BE2C (cell line): ENCODE data around the gene LINS1.
A peak's percentile ranks its signal among the peaks of the same experiment; 100 is the strongest.

Experiments
- DNase-seq: peaks from one replicate; pipeline ENCODE4 v3.0.0-alpha.2; 2020
- H3K27me3 ChIP-seq: fragments of 250-450 bp; sonication (Bioruptor Pico); 2 replicates; pipeline ENCODE4 v1.5.1; 2020; ENCODE audit warnings: mild to moderate bottlenecking
- H3K36me3 ChIP-seq: fragments of 250-450 bp; sonication (Bioruptor Pico); 2 replicates; pipeline ENCODE4 v1.5.1; 2020; ENCODE audit warnings: mild to moderate bottlenecking
- H3K4me1 ChIP-seq: fragments of 250-450 bp; sonication (Bioruptor Pico); 2 replicates; pipeline ENCODE4 v1.5.1; 2020
- H3K4me3 ChIP-seq: 2 replicates; pipeline ENCODE4 v1.5.1; 2011; ENCODE audit warnings: low read depth, low read length
- H3K9me3 ChIP-seq: fragments of 250-450 bp; sonication (Bioruptor Pico); 2 replicates; pipeline ENCODE4 v1.5.1; 2020
- TF ChIP-seq, protein P1 (sequence below): IDR thresholded peaks from 2 replicates; pipeline ENCODE4 v1.5.1; 2012; ENCODE audit warnings: mild to moderate bottlenecking, low read depth, low read length

LINS1 gene

DNA sequence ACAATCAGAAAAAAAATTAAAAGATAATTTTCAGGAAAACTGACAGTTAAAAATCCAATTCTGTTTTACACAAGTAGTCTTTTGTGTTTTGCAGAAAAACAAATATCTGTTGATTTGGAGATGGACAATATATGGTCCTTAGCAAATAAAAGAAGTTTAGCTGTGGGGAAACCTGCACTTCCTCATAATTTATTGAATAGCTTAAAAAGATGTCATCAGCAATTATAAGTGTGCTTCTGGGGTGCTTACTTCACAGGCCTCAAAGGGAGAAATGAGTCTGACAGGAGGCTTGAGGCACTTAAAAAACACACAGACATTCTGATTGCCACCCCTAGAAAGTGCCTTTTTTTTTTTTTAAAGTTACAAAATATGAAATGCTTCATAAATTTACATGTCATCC lies 41.7 kb downstream of the LINS1 start:
- H3K4me1 ChIP-seq: no peaks in the 10 kb centered on the region
- H3K4me3 ChIP-seq: no peak overlapping the region
- no peaks in the 10 kb centered on the region for H3K9me3 ChIP-seq
- TF ChIP-seq, protein P1, sequence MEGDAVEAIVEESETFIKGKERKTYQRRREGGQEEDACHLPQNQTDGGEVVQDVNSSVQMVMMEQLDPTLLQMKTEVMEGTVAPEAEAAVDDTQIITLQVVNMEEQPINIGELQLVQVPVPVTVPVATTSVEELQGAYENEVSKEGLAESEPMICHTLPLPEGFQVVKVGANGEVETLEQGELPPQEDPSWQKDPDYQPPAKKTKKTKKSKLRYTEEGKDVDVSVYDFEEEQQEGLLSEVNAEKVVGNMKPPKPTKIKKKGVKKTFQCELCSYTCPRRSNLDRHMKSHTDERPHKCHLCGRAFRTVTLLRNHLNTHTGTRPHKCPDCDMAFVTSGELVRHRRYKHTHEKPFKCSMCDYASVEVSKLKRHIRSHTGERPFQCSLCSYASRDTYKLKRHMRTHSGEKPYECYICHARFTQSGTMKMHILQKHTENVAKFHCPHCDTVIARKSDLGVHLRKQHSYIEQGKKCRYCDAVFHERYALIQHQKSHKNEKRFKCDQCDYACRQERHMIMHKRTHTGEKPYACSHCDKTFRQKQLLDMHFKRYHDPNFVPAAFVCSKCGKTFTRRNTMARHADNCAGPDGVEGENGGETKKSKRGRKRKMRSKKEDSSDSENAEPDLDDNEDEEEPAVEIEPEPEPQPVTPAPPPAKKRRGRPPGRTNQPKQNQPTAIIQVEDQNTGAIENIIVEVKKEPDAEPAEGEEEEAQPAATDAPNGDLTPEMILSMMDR: no peak
- DNase-seq: no peak
- H3K36me3 ChIP-seq: no peaks in the 10 kb centered on the region
- H3K27me3 ChIP-seq: no peaks in the 10 kb centered on the region

DNA sequence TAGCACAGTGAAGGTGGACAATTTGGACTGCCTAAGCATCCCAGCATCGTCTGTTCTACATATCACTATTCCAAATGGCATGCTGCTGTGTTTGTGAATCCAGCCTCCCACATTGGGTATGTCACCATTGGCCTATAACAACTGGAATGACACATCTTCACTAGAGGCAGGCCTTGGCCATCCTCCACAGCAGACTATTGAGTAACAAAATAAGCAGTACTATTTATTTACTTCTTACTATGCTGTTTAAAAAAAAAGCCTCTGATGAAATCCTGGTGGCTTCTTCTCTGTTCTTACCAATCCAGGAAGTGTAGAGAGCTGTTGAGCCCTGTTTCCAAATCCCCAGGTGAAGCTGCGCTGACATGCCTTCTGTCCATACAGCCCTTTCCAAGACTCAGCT lies 42.7 kb downstream of the LINS1 start:
- Histone ChIP-seq H3K4me1 (no peaks in the 10 kb centered on the region), H3K36me3 (no peaks in the 10 kb centered on the region), H3K9me3 (no peaks in the 10 kb centered on the region), H3K27me3 (no peaks in the 10 kb centered on the region), H3K4me3 (no peak overlapping the region)
- TF ChIP-seq, protein P1: no peak
- DNase-seq: no peak

DNA sequence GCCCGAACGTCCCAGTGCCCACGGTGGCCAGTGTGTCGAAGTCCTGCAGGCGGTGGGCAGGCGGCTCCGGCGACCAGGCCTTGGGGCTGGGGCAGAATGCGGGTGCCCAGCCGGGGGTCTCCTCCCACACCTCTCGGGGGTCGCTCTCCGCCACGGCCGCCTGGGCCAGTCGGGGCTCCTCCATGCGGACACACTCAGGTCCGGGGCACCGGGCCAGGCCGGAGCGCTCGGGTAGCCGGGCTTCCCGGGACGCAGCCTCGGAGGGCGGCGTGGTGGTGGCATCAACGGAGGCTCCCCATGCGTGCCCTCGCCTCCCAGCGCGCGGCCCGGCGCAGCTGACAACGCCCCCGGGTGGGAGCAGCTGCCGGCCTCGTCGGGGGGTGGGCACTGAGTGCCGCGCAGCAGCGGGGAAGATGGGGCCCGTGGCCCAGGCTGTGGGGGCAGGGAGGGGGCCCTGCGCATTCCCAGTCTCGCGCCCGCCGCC lies 43.2 kb downstream of the LINS1 start:
- H3K4me1 ChIP-seq: no peaks in the 10 kb centered on the region
- H3K4me3 ChIP-seq: no peak overlapping the region
- H3K36me3 ChIP-seq: no peaks in the 10 kb centered on the region
- no peaks in the 10 kb centered on the region for H3K9me3 ChIP-seq
- TF ChIP-seq, protein P1: no peak
- H3K27me3 ChIP-seq: no peaks in the 10 kb centered on the region
- no peak for DNase-seq

DNA sequence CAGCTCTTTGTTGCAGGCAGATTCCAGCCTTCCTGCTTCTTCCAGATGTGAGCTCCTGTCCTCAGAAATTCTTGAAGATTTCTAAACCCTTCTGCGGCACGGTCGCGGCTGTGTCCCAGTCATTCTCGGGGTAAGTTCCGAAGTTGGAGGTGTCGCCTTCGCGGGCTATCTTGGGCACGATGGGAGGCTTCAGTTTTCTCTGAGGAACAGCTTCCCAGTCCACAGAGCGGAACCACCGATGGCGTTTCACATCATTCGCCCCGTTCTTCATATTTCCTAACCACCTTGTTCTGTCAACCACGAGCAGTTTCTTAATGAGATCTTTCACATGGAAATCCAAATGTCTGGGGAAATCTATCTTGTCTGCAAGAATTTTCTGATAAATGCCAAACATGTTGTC lies 48.5 kb downstream of the LINS1 start:
- Histone ChIP-seq H3K4me1 (no peaks in the 10 kb centered on the region), H3K27me3 (no peaks in the 10 kb centered on the region), H3K36me3 (no peaks in the 10 kb centered on the region; the same call in 1 of the 2 replicates), H3K9me3 (no peaks in the 10 kb centered on the region), H3K4me3 (no peak overlapping the region)
- no peak for DNase-seq
- TF ChIP-seq, protein P1: no peak

DNA sequence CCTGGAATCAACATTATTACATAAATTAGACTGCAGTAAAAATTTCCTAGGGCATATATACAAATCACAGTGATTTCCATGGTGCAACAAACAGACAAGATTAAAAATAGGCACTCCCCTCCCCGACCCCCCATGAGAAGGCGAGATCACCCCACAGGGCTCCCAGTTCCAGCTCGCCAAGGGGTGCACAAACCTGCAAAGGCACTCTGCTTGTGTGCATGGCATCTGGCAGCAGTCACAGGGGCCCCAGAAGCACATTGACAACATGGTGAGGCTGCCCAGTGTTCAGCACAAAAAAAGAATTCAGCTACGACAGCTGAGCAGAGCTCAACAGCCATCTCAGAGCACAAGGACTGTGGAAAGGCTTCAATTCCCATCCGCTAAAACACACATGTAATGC lies 54.0 kb downstream of the LINS1 start:
- TF ChIP-seq, protein P1: no peak
- no peak for DNase-seq
- no peak overlapping the region for H3K4me3 ChIP-seq

DNA sequence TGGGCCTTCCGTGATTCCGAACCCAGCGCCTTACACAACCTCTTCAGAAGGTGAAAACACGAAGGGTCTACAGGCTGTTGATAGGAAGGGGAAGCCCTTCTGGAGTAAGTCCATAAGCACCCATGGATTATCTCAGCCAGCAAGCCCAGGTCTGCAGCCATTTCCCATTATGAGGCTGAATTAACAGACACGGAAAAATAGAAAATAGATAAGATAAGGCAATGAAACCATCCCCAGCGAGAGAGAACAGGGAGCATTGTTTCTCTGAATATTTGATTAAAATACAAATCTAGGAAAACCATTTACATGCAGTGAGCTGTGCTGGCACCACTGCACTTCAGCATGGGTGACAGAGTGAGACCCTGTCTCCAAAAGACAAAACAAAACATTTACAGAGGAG lies 57.0 kb downstream of the LINS1 start:
- peaks cover 8% of the 10 kb centered on the region; the same call in 1 of the 2 replicates for H3K4me1 ChIP-seq
- H3K27me3 ChIP-seq: no peaks in the 10 kb centered on the region
- H3K4me3 ChIP-seq: no peak overlapping the region
- peak; percentile 53 for DNase-seq
- no peaks in the 10 kb centered on the region for H3K9me3 ChIP-seq
- no peaks in the 10 kb centered on the region for H3K36me3 ChIP-seq
- TF ChIP-seq, protein P1: no peak

More for the DNA sequence above, 54.0 kb downstream of the LINS1 start:
- H3K9me3 ChIP-seq: no peaks in the 10 kb centered on the region
- no peaks in the 10 kb centered on the region for H3K27me3 ChIP-seq
- peaks cover 2% of the 10 kb centered on the region; the same call in 1 of the 2 replicates for H3K4me1 ChIP-seq
- no peaks in the 10 kb centered on the region for H3K36me3 ChIP-seq
